Measurements from ENCODE around the gene ACTR1B.
"Not testable (repeated sequence)": the region's sequence is repeated elsewhere in the genome, so short reads cannot be mapped to it uniquely, and the experiment has no call there.

The ACTR1B gene

GRCh38 chr2:97675430-97676113 is 11.7 kb upstream of the ACTR1B start:
- H3K4me3 ChIP-seq (replicated peaks; ENCODE audit: insufficient read depth, low read length), result no peak overlapping the region
- H3K27ac ChIP-seq (replicated peaks), result no peak overlapping the region
- no peaks in the 10 kb centered on the region for H3K27me3 ChIP-seq (ENCODE audit: insufficient read depth, poor library complexity, severe bottlenecking)
- no peak for DNase-seq (ENCODE audit: low read depth in 1 of 2, low spot score in 1 of 2)
- TF ChIP-seq GABPA (IDR thresholded peaks at IDR 0.05; ENCODE audit: low read depth) (no peak), SPI1 (IDR thresholded peaks at IDR 0.05; ENCODE audit: borderline replicate concordance, low read depth) (no peak), CTCF (IDR thresholded peaks at IDR 0.05; ENCODE audit: insufficient read depth, low read length) (no peak), POLR2AphosphoS5 (IDR thresholded peaks at IDR 0.05; ENCODE audit: low read depth) (no peak)
- TF ChIP-seq, protein P1, sequence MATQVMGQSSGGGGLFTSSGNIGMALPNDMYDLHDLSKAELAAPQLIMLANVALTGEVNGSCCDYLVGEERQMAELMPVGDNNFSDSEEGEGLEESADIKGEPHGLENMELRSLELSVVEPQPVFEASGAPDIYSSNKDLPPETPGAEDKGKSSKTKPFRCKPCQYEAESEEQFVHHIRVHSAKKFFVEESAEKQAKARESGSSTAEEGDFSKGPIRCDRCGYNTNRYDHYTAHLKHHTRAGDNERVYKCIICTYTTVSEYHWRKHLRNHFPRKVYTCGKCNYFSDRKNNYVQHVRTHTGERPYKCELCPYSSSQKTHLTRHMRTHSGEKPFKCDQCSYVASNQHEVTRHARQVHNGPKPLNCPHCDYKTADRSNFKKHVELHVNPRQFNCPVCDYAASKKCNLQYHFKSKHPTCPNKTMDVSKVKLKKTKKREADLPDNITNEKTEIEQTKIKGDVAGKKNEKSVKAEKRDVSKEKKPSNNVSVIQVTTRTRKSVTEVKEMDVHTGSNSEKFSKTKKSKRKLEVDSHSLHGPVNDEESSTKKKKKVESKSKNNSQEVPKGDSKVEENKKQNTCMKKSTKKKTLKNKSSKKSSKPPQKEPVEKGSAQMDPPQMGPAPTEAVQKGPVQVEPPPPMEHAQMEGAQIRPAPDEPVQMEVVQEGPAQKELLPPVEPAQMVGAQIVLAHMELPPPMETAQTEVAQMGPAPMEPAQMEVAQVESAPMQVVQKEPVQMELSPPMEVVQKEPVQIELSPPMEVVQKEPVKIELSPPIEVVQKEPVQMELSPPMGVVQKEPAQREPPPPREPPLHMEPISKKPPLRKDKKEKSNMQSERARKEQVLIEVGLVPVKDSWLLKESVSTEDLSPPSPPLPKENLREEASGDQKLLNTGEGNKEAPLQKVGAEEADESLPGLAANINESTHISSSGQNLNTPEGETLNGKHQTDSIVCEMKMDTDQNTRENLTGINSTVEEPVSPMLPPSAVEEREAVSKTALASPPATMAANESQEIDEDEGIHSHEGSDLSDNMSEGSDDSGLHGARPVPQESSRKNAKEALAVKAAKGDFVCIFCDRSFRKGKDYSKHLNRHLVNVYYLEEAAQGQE (IDR thresholded peaks at IDR 0.05; ENCODE audit: insufficient replicate concordance, low read depth), result no peak

DNA sequence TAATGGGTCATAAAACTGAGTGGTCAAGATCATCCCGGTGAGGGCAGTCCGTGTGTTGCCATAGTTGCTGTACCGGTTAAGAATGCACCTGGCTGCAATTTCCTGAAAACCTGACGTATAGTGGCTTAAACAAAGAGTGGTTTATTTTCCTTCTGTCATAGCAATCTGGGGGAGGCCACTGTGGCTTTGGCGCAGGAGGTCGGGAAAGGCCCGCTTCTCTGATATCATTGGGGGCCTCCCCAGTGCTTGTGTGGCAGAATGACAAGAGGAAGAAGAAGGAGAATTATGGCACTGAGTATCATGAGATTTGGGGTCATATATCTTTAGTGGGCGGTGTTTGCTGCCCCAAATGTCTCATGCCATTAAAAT is 10.1 kb upstream of the ACTR1B start:
- TF ChIP-seq POLR2AphosphoS5 (IDR thresholded peaks at IDR 0.05; ENCODE audit: low read depth) (no peak), GABPA (IDR thresholded peaks at IDR 0.05; ENCODE audit: low read depth) (no peak)
- H3K4me3 ChIP-seq (replicated peaks; ENCODE audit: insufficient read depth, low read length), result no peak overlapping the region
- H3K27ac ChIP-seq (replicated peaks), result no peak overlapping the region
- no peak for DNase-seq (ENCODE audit: low read depth in 1 of 2, low spot score in 1 of 2)
- no peaks in the 10 kb centered on the region for H3K27me3 ChIP-seq (ENCODE audit: insufficient read depth, poor library complexity, severe bottlenecking)

GRCh38 chr2:97673182-97673914 is 9.5 kb upstream of the ACTR1B start:
- no peak overlapping the region for H3K4me3 ChIP-seq (replicated peaks; ENCODE audit: insufficient read depth, low read length)
- no peak for DNase-seq (ENCODE audit: low read depth in 1 of 2, low spot score in 1 of 2)
- H3K27me3 ChIP-seq (ENCODE audit: insufficient read depth, poor library complexity, severe bottlenecking), result no peaks in the 10 kb centered on the region
- no peak for TF ChIP-seq POLR2AphosphoS5 (IDR thresholded peaks at IDR 0.05; ENCODE audit: low read depth)
- no peak for TF ChIP-seq SPI1 (IDR thresholded peaks at IDR 0.05; ENCODE audit: borderline replicate concordance, low read depth)
- TF ChIP-seq, protein P1 (IDR thresholded peaks at IDR 0.05; ENCODE audit: insufficient replicate concordance, low read depth), result no peak
- no peak for TF ChIP-seq GABPA (IDR thresholded peaks at IDR 0.05; ENCODE audit: low read depth)
- TF ChIP-seq CTCF (IDR thresholded peaks at IDR 0.05; ENCODE audit: insufficient read depth, low read length), result no peak
- H3K27ac ChIP-seq (replicated peaks), result no peak overlapping the region

GRCh38 chr2:97672606-97673140 is 8.8 kb upstream of the ACTR1B start:
- not testable (repeated sequence) for H3K27me3 ChIP-seq (ENCODE audit: insufficient read depth, poor library complexity, severe bottlenecking); DNase-seq (ENCODE audit: low read depth in 1 of 2, low spot score in 1 of 2); H3K4me3 ChIP-seq (replicated peaks; ENCODE audit: insufficient read depth, low read length); H3K27ac ChIP-seq (replicated peaks)

All from HL-60 (cell line).